ENCODE data around the gene GSTM1.
A peak's percentile ranks its signal among the peaks of the same experiment; 100 is the strongest.
"Not testable (repeated sequence)": the region's sequence is repeated elsewhere in the genome, so short reads cannot be mapped to it uniquely, and the experiment has no call there.

The GSTM1 gene

GRCh38 chr1:109697066-109697465, 9.4 kb downstream of the GSTM1 start:
- H3K4me3 ChIP-seq (ENCODE audit: low read depth, low read length) = no peak overlapping the region
- DNase-seq (ENCODE audit: low read depth) = no peak
- TF ChIP-seq CTCF (IDR thresholded peaks at IDR 0.05; ENCODE audit: low read depth, low read length) = no peak
- no peak for TF ChIP-seq MAX (IDR thresholded peaks at IDR 0.05; ENCODE audit: low read depth, low read length)
- no peak for TF ChIP-seq MYC (IDR thresholded peaks at IDR 0.05; ENCODE audit: low read depth, low read length)
- TF ChIP-seq POLR2A (IDR thresholded peaks at IDR 0.05; ENCODE audit: extremely low read depth, insufficient read length) = no peak

- not testable (repeated sequence) for H3K4me3 ChIP-seq (ENCODE audit: low read depth, low read length); DNase-seq (ENCODE audit: low read depth)
Observed at GRCh38 chr1:109697861-109698260, 10.2 kb downstream of the GSTM1 start.

GRCh38 chr1:109702940-109703339, 15.3 kb downstream of the GSTM1 start:
- not testable (repeated sequence) for H3K4me3 ChIP-seq (ENCODE audit: low read depth, low read length); DNase-seq (ENCODE audit: low read depth)

- DNase-seq (ENCODE audit: low read depth) = peak; percentile 1
- TF ChIP-seq POLR2A (IDR thresholded peaks at IDR 0.05; ENCODE audit: extremely low read depth, insufficient read length) (no peak), CTCF (IDR thresholded peaks at IDR 0.05; ENCODE audit: low read depth, low read length) (no peak), MAX (IDR thresholded peaks at IDR 0.05; ENCODE audit: low read depth, low read length) (no peak), MYC (IDR thresholded peaks at IDR 0.05; ENCODE audit: low read depth, low read length) (no peak)
Observed at GRCh38 chr1:109704173-109704572, 16.6 kb downstream of the GSTM1 start.

GRCh38 chr1:109705411-109705810, 17.8 kb downstream of the GSTM1 start:
- TF ChIP-seq CTCF (IDR thresholded peaks at IDR 0.05; ENCODE audit: low read depth, low read length) (no peak), MYC (IDR thresholded peaks at IDR 0.05; ENCODE audit: low read depth, low read length) (no peak), POLR2A (IDR thresholded peaks at IDR 0.05; ENCODE audit: extremely low read depth, insufficient read length) (no peak), MAX (IDR thresholded peaks at IDR 0.05; ENCODE audit: low read depth, low read length) (no peak)
- no peak overlapping the region for H3K4me3 ChIP-seq (ENCODE audit: low read depth, low read length)
- no peak for DNase-seq (ENCODE audit: low read depth)

More at GRCh38 chr1:109704173-109704572, 16.6 kb downstream of the GSTM1 start:
- no peak overlapping the region for H3K4me3 ChIP-seq (ENCODE audit: low read depth, low read length)

GRCh38 chr1:109708949-109709348, 21.3 kb downstream of the GSTM1 start:
- not testable (repeated sequence) for DNase-seq (ENCODE audit: low read depth); H3K4me3 ChIP-seq (ENCODE audit: low read depth, low read length)

- not testable (repeated sequence) for DNase-seq (ENCODE audit: low read depth); H3K4me3 ChIP-seq (ENCODE audit: low read depth, low read length)
Observed at GRCh38 chr1:109709822-109710221, 22.2 kb downstream of the GSTM1 start.

- H3K4me3 ChIP-seq (ENCODE audit: low read depth, low read length); DNase-seq (ENCODE audit: low read depth): not testable (repeated sequence)
Observed at GRCh38 chr1:109711593-109712320, 24.1 kb downstream of the GSTM1 start, which contains the start of gene GSTM5. GSTM5 (plus strand) TSS chr1:109712251; CDS start chr1:109712313, 62 bp downstream.

GRCh38 chr1:109712321-109712864, 24.8 kb downstream of the GSTM1 start:
- peak; percentile 0 for DNase-seq (ENCODE audit: low read depth)
- H3K4me3 ChIP-seq (ENCODE audit: low read depth, low read length) = no peak overlapping the region
- TF ChIP-seq MAX (IDR thresholded peaks at IDR 0.05; ENCODE audit: low read depth, low read length) (no peak), POLR2A (IDR thresholded peaks at IDR 0.05; ENCODE audit: extremely low read depth, insufficient read length) (no peak), MYC (IDR thresholded peaks at IDR 0.05; ENCODE audit: low read depth, low read length) (no peak), CTCF (IDR thresholded peaks at IDR 0.05; ENCODE audit: low read depth, low read length) (no peak)

Measured in NB4 (cell line).